Uterus (tissue), 4 donors: ENCODE results near the gene MPND. TPM values are rescaled to one million over a fixed set of nuclear protein-coding genes. Genes with fewer than 3 reads are reported as not detected.

Experiments
- DNase-seq, 2 donors: peaks; one replicate each; pipeline ENCODE4 v3.0.0-alpha.2; 2019 to 2020
- H3K27ac ChIP-seq, 2 donors: fragments of 200-600 bp; sonication (generic); 1 replicate in 1 of 2; 2 replicates in 1 of 2; pipeline ENCODE4 v1.5.1; 2016 to 2018
- H3K27me3 ChIP-seq, 2 donors: fragments of 200-600 bp; sonication (generic); one replicate each; pipeline ENCODE4 v1.5.1; 2018 to 2019; ENCODE audit warnings: control low read depth in 1 of 2
- H3K36me3 ChIP-seq, 2 donors: fragments of 200-600 bp; sonication (generic); one replicate each; pipeline ENCODE4 v1.5.1; 2019; ENCODE audit warnings: control low read depth in 1 of 2
- H3K4me1 ChIP-seq, 2 donors: fragments of 200-600 bp; sonication (generic); one replicate each; pipeline ENCODE4 v1.5.1; 2018 to 2019; ENCODE audit warnings: control low read depth in 1 of 2
- H3K4me3 ChIP-seq, 2 donors: fragments of 200-600 bp; sonication (generic); 1 replicate in 1 of 2; 2 replicates in 1 of 2; pipeline ENCODE4 v1.5.1; 2018 to 2019; ENCODE audit warnings: mild to moderate bottlenecking in 1 of 2
- H3K9me3 ChIP-seq, 2 donors: fragments of 200-600 bp; sonication (generic); one replicate each; pipeline ENCODE4 v1.5.1; 2019; ENCODE audit warnings: control low read depth in 1 of 2
- CTCF ChIP-seq, 4 experiments: fragments of 200-600 bp in 2 of 4; fragments of 450-650 bp in 2 of 4; sonication (generic) in 2 of 4; IDR thresholded peaks; one replicate each; pipeline ENCODE4 v1.5.1; 2016 to 2019; ENCODE audit warnings: antibody characterized with exemption in 4 of 4, mild to moderate bottlenecking in 2 of 4, moderate library complexity in 1 of 4
- POLR2A ChIP-seq, 2 donors: fragments of 450-650 bp; IDR thresholded peaks; one replicate each; pipeline ENCODE4 v1.6.1; 2016; ENCODE audit warnings: antibody characterized with exemption in 2 of 2, mild to moderate bottlenecking in 1 of 2, moderate library complexity in 1 of 2
- intact Hi-C: fragments of 100-400 bp; cut with DNase I; formaldehyde crosslinking; loops from one replicate; pipeline ENCODE4 v1.15.1; 2023; ENCODE audit warnings: low total_unique reads
- total RNA-seq, 4 donors: library from RNA; depleted of rRNA in 3 of 4; stranded (reverse); fragments of >200 nt in 3 of 4; gene quantifications; one replicate each; pipeline versions ENCODE4 v1.1.0 to v1.2.4, GENCODE V29; 2014 to 2023
- donor health status: DM: yes; HTN: yes; CAD: no.

MPND gene
- total RNA-seq, 4 donors from 2014 or later, result 0.51 to 13.8 (median 5.8) TPM; not detected in 1

- TF ChIP-seq CTCF (IDR thresholded peaks at IDR 0.05), result no peak
- no peak for TF ChIP-seq POLR2A (IDR thresholded peaks at IDR 0.05)
- Histone ChIP-seq H3K4me3 (peak overlapping the region; percentile 85 to 98), H3K27me3 (no peaks in the 10 kb centered on the region), H3K36me3 (no peaks in the 10 kb centered on the region), H3K9me3 (no peaks in the 10 kb centered on the region), H3K27ac (peak overlapping the region; percentile 87 to 91), H3K4me1 (peaks cover 3 to 20% of the 10 kb centered on the region in 2 donors)
- intact Hi-C loops, result no loop called here
- DNase-seq, result no peak
Observed at GRCh38 chr19:4399812-4400134, 56.4 kb downstream of the MPND start.

- peak within 1 kb of the TSS; percentile 91 for H3K27ac ChIP-seq
- intact Hi-C loops, result no loop called here
- H3K4me1 ChIP-seq, result peaks cover 3 to 20% of the 10 kb centered on the region in 2 donors
- H3K36me3 ChIP-seq, result no peaks in the 10 kb centered on the region
- no peaks in the 10 kb centered on the region for H3K9me3 ChIP-seq
- DNase-seq, result peak; percentile 91 to 95
- no peaks in the 10 kb centered on the region for H3K27me3 ChIP-seq
- peak; percentile 95 to 100 (median 98) for TF ChIP-seq CTCF (IDR thresholded peaks at IDR 0.05)
- peak; percentile 84 for TF ChIP-seq POLR2A (IDR thresholded peaks at IDR 0.05)
- H3K4me3 ChIP-seq, result peak within 1 kb of the TSS; percentile 85 to 98
Observed at GRCh38 chr19:4400135-4400936, 57.0 kb downstream of the MPND start, which contains the start of gene SH3GL1. SH3GL1 (minus strand) TSS chr19:4400547; CDS start chr19:4400368, 179 bp downstream.

GRCh38 chr19:4401769-4402170 is 58.4 kb downstream of the MPND start:
- peaks cover 3 to 20% of the 10 kb centered on the region in 2 donors for H3K4me1 ChIP-seq
- no peak for DNase-seq
- H3K36me3 ChIP-seq, result no peaks in the 10 kb centered on the region
- peak overlapping the region; percentile 20 to 25 for H3K4me3 ChIP-seq
- TF ChIP-seq CTCF (IDR thresholded peaks at IDR 0.05), result no peak
- no peak for TF ChIP-seq POLR2A (IDR thresholded peaks at IDR 0.05)
- no peaks in the 10 kb centered on the region for H3K27me3 ChIP-seq
- H3K9me3 ChIP-seq, result no peaks in the 10 kb centered on the region
- H3K27ac ChIP-seq, result peak overlapping the region; percentile 86 to 91
- intact Hi-C loops, result no loop called here

DNA sequence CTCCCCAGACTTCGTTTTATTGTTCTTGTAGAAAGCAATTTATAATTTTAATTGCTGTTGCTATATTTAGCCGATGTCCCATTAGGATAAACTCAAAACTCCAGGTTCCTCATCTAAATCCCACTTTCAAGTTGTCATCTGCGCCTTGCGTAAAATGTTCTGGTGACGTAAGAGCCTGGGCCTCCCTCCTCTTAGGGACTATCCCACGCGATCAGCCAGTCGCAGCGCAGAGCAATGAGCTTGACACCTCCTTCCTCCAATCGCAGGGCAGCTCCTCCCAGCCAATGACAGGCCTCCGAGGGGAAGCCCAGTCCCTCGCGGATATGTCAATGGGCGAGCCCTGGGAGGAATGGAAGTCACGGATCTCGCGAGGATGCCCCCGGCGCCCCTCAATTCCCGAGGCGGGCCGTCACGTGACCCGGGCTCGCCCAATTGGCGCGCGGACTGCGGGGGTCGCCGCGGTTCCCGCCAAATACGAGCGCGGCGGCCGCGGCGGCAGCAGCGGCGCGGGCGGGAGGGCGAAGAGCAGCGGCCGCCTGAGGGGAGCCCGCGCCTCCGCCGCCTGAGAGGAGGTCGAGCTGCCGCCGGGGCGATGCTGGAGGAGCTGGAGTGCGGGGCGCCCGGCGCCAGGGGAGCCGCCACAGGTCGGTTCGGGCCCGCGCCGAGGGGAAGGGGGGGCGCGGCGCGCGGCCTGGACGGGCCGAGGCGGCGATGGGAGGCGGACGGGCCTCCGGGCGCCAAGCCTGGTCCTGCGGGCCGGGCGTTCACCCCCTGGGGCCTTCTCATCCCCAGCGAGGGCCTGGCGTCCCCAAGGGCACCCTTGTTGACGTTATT is 59.0 kb downstream of the MPND start, which contains the start of gene CHAF1A:
CHAF1A (plus strand) TSS at position 470 of the 834 bp plus-strand sequence; CDS start at position 593, 123 bp downstream.
- intact Hi-C loops, result no loop called here
- DNase-seq, result peak; percentile 99 to 100
- Histone ChIP-seq H3K36me3 (no peaks in the 10 kb centered on the region), H3K9me3 (no peaks in the 10 kb centered on the region), H3K4me1 (peaks cover 3 to 17% of the 10 kb centered on the region in 2 donors), H3K27ac (peak within 1 kb of the TSS; percentile 86 to 91), H3K4me3 (peak within 1 kb of the TSS; percentile 25 to 67), H3K27me3 (no peaks in the 10 kb centered on the region)
- peak; percentile 55 to 86 for TF ChIP-seq POLR2A (IDR thresholded peaks at IDR 0.05)
- TF ChIP-seq CTCF (IDR thresholded peaks at IDR 0.05), result peak in 2 of 4 experiments; percentile 6 to 45
